Retinal pigment epithelial cell (primary cell): ENCODE measurements around the gene ATG4C.

Experiments used
- DNase-seq: peaks from one replicate; pipeline ENCODE4 v3.0.0-alpha.2; 2010; ENCODE audit warnings: low read depth
- H3K4me3 ChIP-seq: 2 replicates; pipeline ENCODE4 v1.5.1; 2011; ENCODE audit warnings: mild to moderate bottlenecking, low read length, control low read depth, moderate library complexity
- CTCF ChIP-seq: conservative IDR thresholded peaks from 2 replicates; pipeline ENCODE4 v1.5.1; 2011; ENCODE audit warnings: low read depth, low read length, control low read depth, inconsistent platforms

ATG4C gene

GRCh38 chr1:62870148-62870547 lies 86.2 kb downstream of the ATG4C start:
- no peak for DNase-seq
- no peak for TF ChIP-seq CTCF
- H3K4me3 ChIP-seq = no peak overlapping the region

- DNase-seq = peak; percentile 4
- TF ChIP-seq CTCF = no peak
- no peak overlapping the region for H3K4me3 ChIP-seq
These were observed 91.7 kb downstream of the ATG4C start for GRCh38 chr1:62875676-62876075.

GRCh38 chr1:62876535-62876934 lies 92.6 kb downstream of the ATG4C start:
- DNase-seq = no peak
- no peak for TF ChIP-seq CTCF
- no peak overlapping the region for H3K4me3 ChIP-seq

GRCh38 chr1:62877579-62877978 lies 93.6 kb downstream of the ATG4C start:
- no peak overlapping the region for H3K4me3 ChIP-seq
- no peak for DNase-seq
- no peak for TF ChIP-seq CTCF

- H3K4me3 ChIP-seq = no peak overlapping the region
- no peak for DNase-seq
These were observed 96.0 kb downstream of the ATG4C start for GRCh38 chr1:62879962-62880361.

GRCh38 chr1:62882201-62883104 lies 98.5 kb downstream of the ATG4C start:
- TF ChIP-seq CTCF = no peak

More at GRCh38 chr1:62879962-62880361, 96.0 kb downstream of the ATG4C start:
- TF ChIP-seq CTCF = no peak

GRCh38 chr1:62884156-62884740 lies 100.3 kb downstream of the ATG4C start:
- no peak for DNase-seq
- no peak for TF ChIP-seq CTCF
- no peak overlapping the region for H3K4me3 ChIP-seq

More at GRCh38 chr1:62882201-62883104, 98.5 kb downstream of the ATG4C start:
- DNase-seq = no peak
- H3K4me3 ChIP-seq = no peak overlapping the region
